HepG2 (cell line): Measurements from ENCODE around the gene ZNF524. TPM values are rescaled to one million over a fixed set of nuclear protein-coding genes. Genes with fewer than 3 reads are reported as not detected.

Experiments
- BATF2 ChIP-seq: sonication (generic); formaldehyde crosslinking; IDR thresholded peaks from 2 replicates; pipeline ENCODE4 v1.8.0; 2022; ENCODE audit warnings: mild to moderate bottlenecking, missing genetic modification reagents, moderate library complexity
- BCL6 ChIP-seq: IDR thresholded peaks from 2 replicates; pipeline ENCODE4 v1.6.1; 2016; ENCODE audit warnings: missing genetic modification reagents, missing compliant biosample characterization
- CSRNP1 ChIP-seq: sonication (generic); formaldehyde crosslinking; IDR thresholded peaks from 2 replicates; pipeline ENCODE4 v1.8.1; 2023; ENCODE audit warnings: mild to moderate bottlenecking, missing genetic modification reagents
- E2F1 ChIP-seq: sonication (generic); formaldehyde crosslinking; IDR thresholded peaks from 2 replicates; pipeline ENCODE4 v1.5.0; 2020; ENCODE audit warnings: missing genetic modification reagents
- ETV5 ChIP-seq: IDR thresholded peaks from 2 replicates; pipeline ENCODE4 v1.6.1; 2018; ENCODE audit warnings: missing biosample characterization, missing genetic modification reagents, inconsistent platforms, borderline replicate concordance
- FIP1L1 ChIP-seq: fragments of 200-400 bp; formaldehyde crosslinking; IDR thresholded peaks from 2 replicates; pipeline ENCODE4 v1.6.1; 2018; ENCODE audit warnings: low read depth, mild to moderate bottlenecking, low read length, moderate library complexity, borderline replicate concordance; ENCODE audit not compliant: insufficient read depth
- FOXA3 ChIP-seq: IDR thresholded peaks from 2 replicates; pipeline ENCODE4 v1.6.1; 2016; ENCODE audit warnings: missing genetic modification reagents, missing compliant biosample characterization
- FOXJ3 ChIP-seq: sonication (generic); formaldehyde crosslinking; IDR thresholded peaks from 2 replicates; pipeline ENCODE4 v1.4.0; 2020; ENCODE audit warnings: missing genetic modification reagents, mild to moderate bottlenecking, borderline replicate concordance
- HNRNPUL1 ChIP-seq: fragments of 200-400 bp; formaldehyde crosslinking; IDR thresholded peaks from 2 replicates; pipeline ENCODE4 v1.6.1; 2017; ENCODE audit warnings: low read depth, mild to moderate bottlenecking, low read length, moderate library complexity
- KDM3A ChIP-seq: IDR thresholded peaks from 2 replicates; pipeline ENCODE4 v1.6.1; 2018; ENCODE audit warnings: low read depth, missing compliant biosample characterization
- NCOA1 ChIP-seq: sonication (generic); formaldehyde crosslinking; IDR thresholded peaks from 2 replicates; pipeline ENCODE4 v1.9.0; 2021; ENCODE audit warnings: missing genetic modification reagents
- PHF8 ChIP-seq: sonication (generic); formaldehyde crosslinking; IDR thresholded peaks from 2 replicates; pipeline ENCODE4 v1.5.0; 2020; ENCODE audit warnings: missing genetic modification reagents
- POLR2AphosphoS5 ChIP-seq: IDR thresholded peaks from 2 replicates; pipeline ENCODE4 v1.6.1; 2012; ENCODE audit warnings: low read depth, low read length
- POLR2G ChIP-seq: fragments of 200-400 bp; formaldehyde crosslinking; IDR thresholded peaks from 2 replicates; pipeline ENCODE4 v1.6.1; 2018; ENCODE audit warnings: mild to moderate bottlenecking, low read depth, low read length, moderate library complexity
- PTBP1 ChIP-seq: fragments of 200-400 bp; formaldehyde crosslinking; IDR thresholded peaks from 2 replicates; pipeline ENCODE4 v1.6.1; 2018; ENCODE audit warnings: low read length, low read depth; ENCODE audit not compliant: poor library complexity, severe bottlenecking
- RFXAP ChIP-seq: sonication (generic); formaldehyde crosslinking; IDR thresholded peaks from 2 replicates; pipeline ENCODE4 v1.4.0; 2020; ENCODE audit warnings: missing genetic modification reagents, borderline replicate concordance
- SIX1 ChIP-seq: sonication (generic); formaldehyde crosslinking; IDR thresholded peaks from 2 replicates; pipeline ENCODE4 v1.4.0; 2020; ENCODE audit warnings: missing genetic modification reagents, borderline replicate concordance
- SIX4 ChIP-seq: sonication (generic); formaldehyde crosslinking; IDR thresholded peaks from 2 replicates; pipeline ENCODE4 v1.4.0; 2020; ENCODE audit warnings: missing genetic modification reagents
- YY1 ChIP-seq: IDR thresholded peaks from 2 replicates; pipeline ENCODE4 v1.6.1; 2011; ENCODE audit warnings: low read length, low read depth, moderate library complexity, mild to moderate bottlenecking; ENCODE audit not compliant: insufficient read depth, insufficient replicate concordance
- ZFP90 ChIP-seq: sonication (generic); formaldehyde crosslinking; IDR thresholded peaks from 2 replicates; pipeline ENCODE4 v1.8.0; 2022; ENCODE audit warnings: missing genetic modification reagents, mild to moderate bottlenecking, inconsistent platforms, borderline replicate concordance
- ZFP91 ChIP-seq: sonication (generic); formaldehyde crosslinking; IDR thresholded peaks from 2 replicates; pipeline ENCODE4 v1.9.0; 2022; ENCODE audit warnings: missing genetic modification reagents, mild to moderate bottlenecking, borderline replicate concordance
- ZNF296 ChIP-seq: sonication (generic); formaldehyde crosslinking; conservative IDR thresholded peaks from 2 replicates; pipeline ENCODE4 v1.5.0; 2020; ENCODE audit warnings: mild to moderate bottlenecking, missing genetic modification reagents
- ZNF605 ChIP-seq: sonication (generic); formaldehyde crosslinking; IDR thresholded peaks from 2 replicates; pipeline ENCODE4 v1.8.0; 2022; ENCODE audit warnings: mild to moderate bottlenecking, missing genetic modification reagents
- ZNF790 ChIP-seq: sonication (generic); formaldehyde crosslinking; IDR thresholded peaks from 2 replicates; pipeline ENCODE4 v1.8.0; 2022; ENCODE audit warnings: missing genetic modification reagents, mild to moderate bottlenecking, borderline replicate concordance
- ZSCAN25 ChIP-seq: sonication (generic); formaldehyde crosslinking; IDR thresholded peaks from 2 replicates; pipeline ENCODE4 v1.8.0; 2022; ENCODE audit warnings: mild to moderate bottlenecking, missing genetic modification reagents
- ZZZ3 ChIP-seq: sonication (generic); formaldehyde crosslinking; IDR thresholded peaks from 2 replicates; pipeline ENCODE4 v1.4.0; 2020; ENCODE audit warnings: missing genetic modification reagents, mild to moderate bottlenecking, borderline replicate concordance
- polyA plus RNA-seq, 8 experiments: library from polyadenylated mRNA; depleted of rRNA in 3 of 8; stranded (reverse) in 7 of 8; unstranded in 1 of 8; fragments of >200 nt; fragmentation: Illumina TruSeq in 4 of 8; extraction: Trizol in 4 of 8; gene quantifications; 2 replicates each; pipeline versions ENCODE4 v1.2.1 to v1.2.3, GENCODE V29; 2011 to 2016; ENCODE audit warnings: low read depth in 4 of 8, missing spikeins in 1 of 8, mixed read lengths in 1 of 8; ENCODE audit not compliant: insufficient read depth in 1 of 8
- total RNA-seq, 5 experiments: library from RNA; depleted of rRNA; stranded (reverse); fragments of >200 nt; fragmentation: Illumina TruSeq; extraction: Trizol; gene quantifications; 2 replicates each; pipeline ENCODE4 v1.2.3, GENCODE V29; 2016; ENCODE audit warnings: low read depth in 1 of 5

Gene ZNF524
- total and polyA plus RNA-seq, 2 of the 13 experiments (the other 11 are each of a cell fraction or from before 2014, with no cell fraction given): 3.2 to 4.6 TPM

- no peak for TF ChIP-seq ZFP91
- TF ChIP-seq BATF2 (CRISPR knock-in tag): no peak
- peak; percentile 64 for TF ChIP-seq POLR2AphosphoS5
- peak; percentile 68; the same call in 1 of the 2 replicates for TF ChIP-seq POLR2G
- 0 out of 2 replicates have a peak, but pooled peaks have one; percentile 16 for TF ChIP-seq BCL6
- TF ChIP-seq HNRNPUL1: no peak
- no peak for TF ChIP-seq FIP1L1
- no peak for TF ChIP-seq FOXA3 (CRISPR knock-in tag)
- no peak for TF ChIP-seq E2F1
- no peak for TF ChIP-seq CSRNP1 (CRISPR knock-in tag)
- TF ChIP-seq SIX1 (CRISPR knock-in tag): no peak
- TF ChIP-seq ETV5 (CRISPR knock-in tag): peak; percentile 73; the same call in 1 of the 2 replicates
- TF ChIP-seq ZSCAN25: peak; percentile 87
- no peak for TF ChIP-seq NCOA1 (CRISPR knock-in tag)
- TF ChIP-seq ZZZ3 (CRISPR knock-in tag): no peak
- TF ChIP-seq YY1: peak; percentile 79
- TF ChIP-seq ZNF605: no peak
- TF ChIP-seq ZNF296 (CRISPR knock-in tag): no peak
- TF ChIP-seq KDM3A: no peak
- TF ChIP-seq PTBP1: no peak
- no peak for TF ChIP-seq RFXAP (CRISPR knock-in tag)
- TF ChIP-seq ZNF790: no peak
- TF ChIP-seq SIX4 (CRISPR knock-in tag): peak; percentile 20; the same call in 1 of the 2 replicates
- TF ChIP-seq PHF8 (CRISPR knock-in tag): no peak; the same call in 1 of the 2 replicates
- TF ChIP-seq FOXJ3: no peak
- no peak for TF ChIP-seq ZFP90 (CRISPR knock-in tag)
Measured at GRCh38 chr19:55605207-55605636, 5.1 kb downstream of the ZNF524 start (continued).
